Neural progenitor cell (in vitro differentiated cells): ENCODE data around the gene TRIM2. TPM values are rescaled to one million over a fixed set of nuclear protein-coding genes. Genes with fewer than 3 reads are reported as not detected.

Source experiments
- DNase-seq: peaks from one replicate; pipeline ENCODE4 v3.0.0-alpha.2; 2016; ENCODE audit warnings: low spot score
- H2AFZ ChIP-seq: fragments of 200-600 bp; sonication (generic); replicated peaks from 2 replicates; pipeline ENCODE4 v1.6.1; 2016; ENCODE audit warnings: antibody characterized with exemption
- H3F3A ChIP-seq: fragments of 200-600 bp; sonication (generic); 2 replicates; pipeline ENCODE4 v1.6.1; 2016; ENCODE audit warnings: antibody characterized with exemption, low read depth
- H3K27ac ChIP-seq: fragments of 200-600 bp; sonication (generic); 2 replicates; pipeline ENCODE4 v1.5.1; 2016; ENCODE audit warnings: mild to moderate bottlenecking
- H3K27me3 ChIP-seq: fragments of 200-600 bp; sonication (generic); 2 replicates; pipeline ENCODE4 v1.6.1; 2016; ENCODE audit warnings: mild to moderate bottlenecking, moderate library complexity
- H3K36me3 ChIP-seq: fragments of 200-600 bp; sonication (generic); 2 replicates; pipeline ENCODE4 v1.5.1; 2016
- H3K4me1 ChIP-seq: fragments of 200-600 bp; sonication (generic); 2 replicates; pipeline ENCODE4 v1.6.1; 2016; ENCODE audit warnings: mixed run types
- H3K4me2 ChIP-seq: fragments of 200-600 bp; sonication (generic); 2 replicates; pipeline ENCODE4 v1.6.1; 2016
- H3K4me3 ChIP-seq: fragments of 200-600 bp; sonication (generic); 2 replicates; pipeline ENCODE4 v1.5.1; 2016
- H3K79me2 ChIP-seq: fragments of 200-600 bp; sonication (generic); 2 replicates; pipeline ENCODE4 v1.6.1; 2016; ENCODE audit warnings: low read depth
- H3K9ac ChIP-seq: fragments of 200-600 bp; sonication (generic); 2 replicates; pipeline ENCODE4 v1.6.1; 2016
- H3K9me3 ChIP-seq: fragments of 200-600 bp; sonication (generic); 2 replicates; pipeline ENCODE4 v1.5.1; 2016; ENCODE audit warnings: low read depth
- H4K20me1 ChIP-seq: fragments of 200-600 bp; sonication (generic); 2 replicates; pipeline ENCODE4 v1.6.1; 2016; ENCODE audit warnings: low read depth
- H3K27ac Mint-ChIP-seq: 3 replicates; pipeline ENCODE4 v1.8.0; 2021; ENCODE audit warnings: mixed read lengths
- H3K27me3 Mint-ChIP-seq: 2 replicates; pipeline ENCODE4 v1.8.0; 2022; ENCODE audit warnings: low read depth, mild to moderate bottlenecking, inconsistent platforms, moderate library complexity, mixed read lengths; ENCODE audit not compliant: insufficient read depth
- H3K36me3 Mint-ChIP-seq: 3 replicates; pipeline ENCODE4 v1.8.0; 2021; ENCODE audit warnings: mixed read lengths
- H3K4me1 Mint-ChIP-seq: 3 replicates; pipeline ENCODE4 v1.8.0; 2021; ENCODE audit warnings: mixed read lengths
- H3K4me3 Mint-ChIP-seq: 3 replicates; pipeline ENCODE4 v1.8.0; 2021; ENCODE audit warnings: mild to moderate bottlenecking, moderate library complexity, mixed read lengths
- H3K9me3 Mint-ChIP-seq: 3 replicates; pipeline ENCODE4 v1.8.0; 2020; ENCODE audit warnings: mixed read lengths
- CTCF ChIP-seq: fragments of 200-600 bp; sonication (generic); IDR thresholded peaks from 2 replicates; pipeline ENCODE4 v1.5.1; 2017; ENCODE audit warnings: antibody characterized with exemption, mild to moderate bottlenecking
- EZH2 ChIP-seq: fragments of 200-600 bp; sonication (generic); IDR thresholded peaks from 2 replicates; pipeline ENCODE4 v1.6.1; 2017; ENCODE audit warnings: antibody characterized with exemption, mild to moderate bottlenecking, moderate library complexity
- EZH2phosphoT487 ChIP-seq: fragments of 200-600 bp; sonication (generic); IDR thresholded peaks from 2 replicates; pipeline ENCODE4 v1.6.1; 2017; ENCODE audit warnings: antibody characterized with exemption
- total RNA-seq: library from RNA; depleted of rRNA; stranded (reverse); fragments of >200 nt; gene quantifications from 2 replicates; pipeline ENCODE4 v1.2.3, GENCODE V29; 2015; ENCODE audit warnings: low replicate concordance

Gene TRIM2
- total RNA-seq, 1 donor from 2014 or later, result 87.6 TPM

- H3K4me3 Mint-ChIP-seq, result no peak overlapping the region
- no peaks in the 10 kb centered on the region for H4K20me1 ChIP-seq
- no peaks in the 10 kb centered on the region for H3K27me3 ChIP-seq
- no peaks in the 10 kb centered on the region for H3K9me3 Mint-ChIP-seq
- no peaks in the 10 kb centered on the region for H3K27me3 Mint-ChIP-seq
- peaks cover 11% of the 10 kb centered on the region for H3K36me3 Mint-ChIP-seq
- H3K27ac ChIP-seq, result no peak overlapping the region
- peaks cover 60% of the 10 kb centered on the region for H3K4me1 Mint-ChIP-seq
- H3F3A ChIP-seq, result peaks cover 19% of the 10 kb centered on the region
- no peak for TF ChIP-seq CTCF
- TF ChIP-seq EZH2, result no peak
- TF ChIP-seq EZH2phosphoT487, result no peak
- no peak overlapping the region for H2AFZ ChIP-seq
- H3K4me3 ChIP-seq, result no peak overlapping the region
- no peak for DNase-seq
- no peaks in the 10 kb centered on the region for H3K79me2 ChIP-seq
- H3K4me1 ChIP-seq, result peaks cover 16% of the 10 kb centered on the region
- H3K27ac Mint-ChIP-seq, result no peak overlapping the region
- H3K9me3 ChIP-seq, result no peaks in the 10 kb centered on the region
- H3K36me3 ChIP-seq, result no peaks in the 10 kb centered on the region
- no peak overlapping the region for H3K4me2 ChIP-seq
- no peak overlapping the region for H3K9ac ChIP-seq
These were observed 40.7 kb downstream of the TRIM2 start for GRCh38 chr4:153244969-153245368.

- no peaks in the 10 kb centered on the region for H3K9me3 Mint-ChIP-seq
- Histone ChIP-seq H3K27me3 (no peaks in the 10 kb centered on the region), H3K4me2 (no peak overlapping the region), H3K9ac (no peak overlapping the region), H3K27ac (no peak overlapping the region), H3K4me3 (no peak overlapping the region), H3F3A (peaks cover 24% of the 10 kb centered on the region), H2AFZ (no peak overlapping the region), H3K79me2 (no peaks in the 10 kb centered on the region), H3K36me3 (no peaks in the 10 kb centered on the region), H3K9me3 (no peaks in the 10 kb centered on the region), H3K4me1 (peaks cover 24% of the 10 kb centered on the region), H4K20me1 (no peaks in the 10 kb centered on the region)
- no peak for TF ChIP-seq EZH2phosphoT487
- TF ChIP-seq CTCF, result no peak
- no peak for TF ChIP-seq EZH2
- peaks cover 68% of the 10 kb centered on the region for H3K4me1 Mint-ChIP-seq
- no peak overlapping the region for H3K27ac Mint-ChIP-seq
- H3K27me3 Mint-ChIP-seq, result no peaks in the 10 kb centered on the region
- no peak overlapping the region for H3K4me3 Mint-ChIP-seq
- H3K36me3 Mint-ChIP-seq, result peaks cover 11% of the 10 kb centered on the region
- no peak for DNase-seq
These were observed 41.5 kb downstream of the TRIM2 start for GRCh38 chr4:153245775-153246174.

- H2AFZ ChIP-seq, result no peak overlapping the region
- H3F3A ChIP-seq, result peaks cover 27% of the 10 kb centered on the region
- H3K9ac ChIP-seq, result no peak overlapping the region
- Mint-ChIP-seq H3K4me3 (no peak overlapping the region), H3K27ac (peak overlapping the region; percentile 80), H3K4me1 (peaks cover 67% of the 10 kb centered on the region), H3K36me3 (peaks cover 11% of the 10 kb centered on the region), H3K9me3 (no peaks in the 10 kb centered on the region), H3K27me3 (no peaks in the 10 kb centered on the region)
- no peaks in the 10 kb centered on the region for H3K36me3 ChIP-seq
- H3K4me3 ChIP-seq, result no peak overlapping the region
- TF ChIP-seq CTCF (no peak), EZH2 (no peak), EZH2phosphoT487 (no peak)
- no peaks in the 10 kb centered on the region for H3K9me3 ChIP-seq
- no peak overlapping the region for H3K4me2 ChIP-seq
- peaks cover 29% of the 10 kb centered on the region for H3K4me1 ChIP-seq
- no peaks in the 10 kb centered on the region for H3K27me3 ChIP-seq
- H4K20me1 ChIP-seq, result no peaks in the 10 kb centered on the region
- no peaks in the 10 kb centered on the region for H3K79me2 ChIP-seq
- no peak for DNase-seq
- no peak overlapping the region for H3K27ac ChIP-seq
These were observed 42.3 kb downstream of the TRIM2 start for GRCh38 chr4:153246446-153247115.
